TTC549 (cell line): ENCODE results near the gene REXO4.
"Not testable (repeated sequence)": the region's sequence is repeated elsewhere in the genome, so short reads cannot be mapped to it uniquely, and the experiment has no call there.

Source experiments
- FAIRE-seq: peaks from 2 replicates; lab custom pipeline; 2012; peaks lifted over from hg19 to GRCh38; lab: Jason Lieb, UNC

The REXO4 gene

GRCh38 chr9:133386338-133386737 is 31.5 kb downstream of the REXO4 start:
- no peak for FAIRE-seq

DNA sequence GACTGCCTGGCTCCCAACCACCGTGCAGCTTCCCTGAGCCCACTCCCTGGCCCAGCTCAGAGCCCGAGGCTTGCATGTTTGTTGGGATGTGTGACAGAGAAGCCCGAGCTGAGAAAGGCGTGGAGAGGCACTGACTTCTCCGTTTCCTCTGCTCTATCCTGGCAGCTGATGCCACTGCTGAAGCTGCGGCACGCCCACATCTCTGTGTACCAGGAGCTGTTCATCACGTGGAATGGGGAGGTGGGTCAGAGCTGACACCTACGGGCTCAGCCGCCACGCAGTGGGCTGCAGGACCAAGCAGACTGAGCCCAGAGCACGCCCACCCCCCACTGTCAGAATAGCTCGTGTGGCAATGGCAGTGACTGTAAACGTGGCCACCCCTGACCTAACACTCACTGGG is 32.4 kb downstream of the REXO4 start:
- FAIRE-seq = no peak

GRCh38 chr9:133384736-133385321 is 33.0 kb downstream of the REXO4 start:
- no peak for FAIRE-seq

GRCh38 chr9:133383438-133383837 is 34.4 kb downstream of the REXO4 start:
- FAIRE-seq = no peak

GRCh38 chr9:133382507-133383141 is 35.2 kb downstream of the REXO4 start:
- FAIRE-seq = no peak

GRCh38 chr9:133380734-133381133 is 37.1 kb downstream of the REXO4 start:
- FAIRE-seq = no peak

DNA sequence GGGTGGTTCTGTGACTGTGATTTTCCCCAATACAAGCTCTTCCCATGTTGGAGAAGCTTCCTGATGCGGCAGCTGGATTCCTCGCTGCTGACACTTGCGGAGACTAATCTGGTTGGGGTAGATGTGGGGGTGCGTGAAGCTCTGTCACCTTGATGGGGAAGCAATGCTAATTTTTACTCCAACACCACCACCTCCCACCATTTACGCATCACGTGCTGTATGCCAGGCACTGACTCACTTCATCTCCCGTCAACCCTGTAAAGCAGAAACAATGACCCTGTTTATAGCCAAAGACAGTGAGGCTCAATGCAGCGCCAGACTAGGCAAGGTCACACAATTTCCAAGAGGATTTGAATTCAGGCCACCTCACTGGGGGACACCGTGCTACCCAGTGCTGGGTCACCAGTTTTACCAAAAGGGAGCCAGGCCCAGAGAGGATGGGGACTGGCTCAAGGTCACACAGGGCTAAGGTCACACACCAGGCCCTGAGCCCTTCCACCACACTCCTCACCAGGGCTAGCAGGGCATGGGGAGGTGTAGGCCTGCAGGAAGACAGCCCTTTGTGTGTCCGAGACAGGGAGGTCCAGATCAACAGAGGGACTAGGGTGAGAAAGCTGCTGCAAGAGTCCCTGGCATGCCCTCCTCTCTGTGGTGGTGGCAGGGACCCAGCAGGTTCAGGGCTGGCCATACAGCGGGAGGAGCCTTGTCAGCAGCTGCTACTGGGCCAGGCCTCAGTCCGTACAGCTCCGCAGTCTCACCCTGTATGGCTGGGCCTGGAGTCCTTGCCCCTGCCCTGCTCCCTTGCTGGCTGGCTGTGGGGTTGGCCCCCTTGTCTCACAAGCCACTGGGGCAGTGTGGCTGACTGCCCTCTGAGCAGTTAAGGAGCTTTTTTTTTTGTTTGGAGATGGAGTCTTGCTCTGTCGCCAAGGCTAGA is 38.4 kb downstream of the REXO4 start:
- FAIRE-seq = no peak

- FAIRE-seq = no peak
Measured at GRCh38 chr9:133378408-133378962, 39.3 kb downstream of the REXO4 start.

- no peak for FAIRE-seq
Measured at GRCh38 chr9:133377721-133378216, 40.0 kb downstream of the REXO4 start.

DNA sequence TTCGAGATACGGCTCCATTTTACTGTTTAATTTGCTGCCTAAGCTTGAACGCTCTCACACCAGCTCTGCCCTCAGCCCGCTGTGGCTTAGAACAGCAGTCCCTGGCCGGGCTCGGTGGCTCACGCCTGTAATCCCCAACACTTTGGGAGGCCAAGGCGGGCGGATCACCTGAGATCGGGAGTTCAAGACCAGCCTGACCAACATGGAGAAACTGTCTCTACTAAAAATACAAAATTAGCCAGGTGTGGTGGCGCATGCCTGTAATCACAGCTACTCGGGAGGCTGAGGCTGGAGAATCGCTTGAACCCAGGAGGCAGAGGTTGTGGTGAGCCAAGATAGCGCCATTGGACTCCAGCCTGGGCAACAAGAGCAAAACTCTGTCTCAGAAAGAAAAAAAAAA is 40.5 kb downstream of the REXO4 start:
- FAIRE-seq = not testable (repeated sequence)

DNA sequence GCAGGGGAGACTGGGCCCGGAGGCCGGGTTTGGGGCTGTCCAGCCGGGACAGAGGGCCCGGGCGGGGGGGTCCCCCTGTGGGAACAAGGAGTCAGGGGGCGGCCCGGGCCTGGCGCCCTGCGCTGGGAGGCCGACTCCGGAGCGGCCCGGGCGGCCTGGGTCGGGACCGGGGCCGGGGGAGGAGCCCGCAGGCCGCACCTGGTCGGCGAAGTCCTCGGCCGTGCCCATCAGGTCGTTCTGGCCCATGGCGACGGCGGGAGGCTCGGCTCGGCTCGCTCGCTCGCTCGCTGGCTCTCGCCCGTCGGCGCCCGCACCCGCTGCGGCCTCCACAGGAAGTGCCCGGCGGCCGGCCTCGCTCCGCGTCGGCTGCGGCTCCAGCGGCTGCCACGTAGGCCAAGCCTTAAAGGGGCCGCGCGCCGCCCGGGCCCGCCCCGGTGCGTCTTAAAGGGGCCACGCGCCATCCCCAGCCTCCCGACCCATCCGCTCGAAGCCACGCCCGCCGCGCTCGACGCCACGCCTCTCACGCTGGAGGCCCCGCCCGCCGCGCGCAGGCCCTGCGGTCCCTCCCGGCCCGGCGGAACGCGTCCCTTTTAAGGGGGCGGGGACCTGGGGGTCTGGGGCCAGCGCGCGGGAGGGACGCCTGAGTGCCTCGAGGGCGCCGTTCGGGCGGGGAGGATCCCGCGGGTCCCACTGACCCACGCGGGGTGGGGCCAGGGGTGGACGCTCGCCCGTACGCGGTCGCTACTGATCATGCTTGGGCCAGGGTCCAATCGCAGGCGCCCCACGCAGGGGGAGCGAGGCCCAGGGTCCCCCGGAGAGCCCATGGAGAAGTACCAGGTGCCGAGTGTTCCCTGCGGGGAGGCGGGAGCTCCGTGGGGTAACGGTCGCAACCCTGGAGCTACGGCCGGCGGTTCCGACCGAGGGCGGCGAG is 41.8 kb downstream of the REXO4 start, which contains the start of the genes STKLD1 and SURF4:
Gene STKLD1, plus strand, starts transcription at position 643 of the 931 bp plus-strand sequence. Its CDS starts 108 bp downstream, at position 751.
Gene SURF4, minus strand, starts transcription at position 337 of the 931 bp plus-strand sequence. Its CDS starts 91 bp downstream, at position 246.
- no peak for FAIRE-seq

GRCh38 chr9:133375116-133375723 is 42.6 kb downstream of the REXO4 start:
- FAIRE-seq = no peak

DNA sequence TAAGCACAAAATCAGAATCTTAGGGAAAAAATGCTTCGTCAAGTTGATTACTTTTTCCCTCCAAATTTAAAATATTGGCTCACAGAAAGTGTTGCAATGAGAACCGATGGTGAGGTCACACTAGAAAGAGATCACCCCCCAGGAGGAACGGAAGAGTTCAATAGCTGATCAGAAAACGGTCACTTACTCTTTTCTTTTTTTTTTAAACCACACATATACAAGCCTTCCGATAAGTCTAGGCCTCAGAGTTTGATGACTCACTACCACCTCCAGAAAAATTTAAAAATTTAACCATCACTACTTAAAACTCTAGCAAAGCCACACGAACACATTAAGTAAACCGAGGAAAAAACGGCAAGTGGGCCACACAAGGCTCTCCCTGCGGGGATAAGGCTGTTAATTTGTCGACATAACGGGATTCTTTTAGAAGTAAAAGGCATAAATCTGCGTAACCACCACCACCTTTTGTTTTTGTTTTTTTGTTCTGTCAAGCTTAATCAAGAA is 43.1 kb downstream of the REXO4 start:
- FAIRE-seq = no peak

- no peak for FAIRE-seq
Measured at GRCh38 chr9:133372144-133372543, 45.7 kb downstream of the REXO4 start.

GRCh38 chr9:133371261-133371711 is 46.5 kb downstream of the REXO4 start:
- FAIRE-seq = no peak

GRCh38 chr9:133370685-133371084 is 47.1 kb downstream of the REXO4 start:
- no peak for FAIRE-seq

- no peak for FAIRE-seq
Measured at GRCh38 chr9:133369933-133370332, 47.9 kb downstream of the REXO4 start.

DNA sequence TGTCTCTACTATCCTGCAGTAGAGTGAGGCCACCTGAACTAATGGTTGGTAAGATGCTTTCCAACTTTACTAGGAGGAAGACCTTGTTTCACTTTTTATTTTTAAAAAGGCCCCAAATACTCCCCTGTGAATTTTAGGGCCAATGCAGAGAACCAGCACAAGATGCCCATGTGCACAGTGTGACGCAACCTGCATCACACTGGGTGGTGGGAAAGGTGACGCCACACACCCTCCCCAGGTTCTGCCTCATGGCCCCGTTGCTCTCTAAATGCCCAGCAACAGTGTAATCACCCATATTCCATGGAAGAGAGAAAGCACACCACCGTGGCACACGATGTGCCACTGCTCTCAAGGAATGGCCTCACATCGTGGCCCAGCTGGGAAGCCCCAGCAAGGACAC is 48.4 kb downstream of the REXO4 start:
- FAIRE-seq = no peak

GRCh38 chr9:133368249-133368881 is 49.4 kb downstream of the REXO4 start:
- FAIRE-seq = no peak

- no peak for FAIRE-seq
Measured at GRCh38 chr9:133367778-133368177, 50.0 kb downstream of the REXO4 start.
